HepG2 (cell line): ENCODE results near the gene GATAD2B. TPM values are rescaled to one million over a fixed set of nuclear protein-coding genes. Genes with fewer than 3 reads are reported as not detected.

ENCODE experiments used
- HOXD1 ChIP-seq: sonication (generic); formaldehyde crosslinking; IDR thresholded peaks from 2 replicates; pipeline ENCODE4 v1.5.0; 2020; ENCODE audit warnings: missing genetic modification reagents
- KLF12 ChIP-seq: sonication (generic); formaldehyde crosslinking; IDR thresholded peaks from 2 replicates; pipeline ENCODE4 v1.4.0; 2020; ENCODE audit warnings: missing genetic modification reagents, borderline replicate concordance
- KLF16 ChIP-seq, 2 experiments: sonication (generic) in 1 of 2; formaldehyde crosslinking in 1 of 2; IDR thresholded peaks; 2 replicates each; pipeline versions ENCODE4 v1.6.1 to v1.8.0; 2016 to 2023; ENCODE audit warnings: missing genetic modification reagents in 2 of 2, missing compliant biosample characterization in 1 of 2
- NFKBIZ ChIP-seq: IDR thresholded peaks from 2 replicates; pipeline ENCODE4 v1.6.1; 2018; ENCODE audit warnings: missing genetic modification reagents, missing compliant biosample characterization
- PCBP2 ChIP-seq: fragments of 200-400 bp; formaldehyde crosslinking; optimal IDR thresholded peaks from 2 replicates; pipeline ENCODE3; 2018; ENCODE audit warnings: low read length, low read depth; ENCODE audit not compliant: poor library complexity, severe bottlenecking
- RARA ChIP-seq: IDR thresholded peaks from 2 replicates; pipeline ENCODE4 v1.6.1; 2016; ENCODE audit warnings: missing genetic modification reagents, missing compliant biosample characterization
- SP4 ChIP-seq: sonication (generic); formaldehyde crosslinking; IDR thresholded peaks from 2 replicates; pipeline ENCODE4 v1.8.1; 2023; ENCODE audit warnings: mild to moderate bottlenecking, missing genetic modification reagents
- TGIF2 ChIP-seq: IDR thresholded peaks from 2 replicates; pipeline ENCODE4 v1.6.1; 2016; ENCODE audit warnings: control low read depth, missing compliant biosample characterization
- THAP8 ChIP-seq: sonication (generic); formaldehyde crosslinking; IDR thresholded peaks from 2 replicates; pipeline ENCODE4 v1.5.1; 2020; ENCODE audit warnings: missing genetic modification reagents, mild to moderate bottlenecking, borderline replicate concordance
- ZBTB21 ChIP-seq: sonication (generic); formaldehyde crosslinking; IDR thresholded peaks from 2 replicates; pipeline ENCODE4 v1.4.0; 2020; ENCODE audit warnings: missing genetic modification reagents
- ZBTB7B ChIP-seq: sonication (generic); formaldehyde crosslinking; IDR thresholded peaks from 2 replicates; pipeline ENCODE4 v1.4.0; 2020; ENCODE audit warnings: missing genetic modification reagents
- ZNF276 ChIP-seq: sonication (generic); formaldehyde crosslinking; IDR thresholded peaks from 2 replicates; pipeline ENCODE4 v1.4.0; 2020; ENCODE audit warnings: mild to moderate bottlenecking, low read depth, missing genetic modification reagents
- ZNF333 ChIP-seq: sonication (generic); formaldehyde crosslinking; IDR thresholded peaks from 2 replicates; pipeline ENCODE4 v1.4.0; 2020; ENCODE audit warnings: mild to moderate bottlenecking, missing genetic modification reagents, borderline replicate concordance
- ZNF432 ChIP-seq: sonication (generic); formaldehyde crosslinking; IDR thresholded peaks from 2 replicates; pipeline ENCODE4 v1.5.0; 2020; ENCODE audit warnings: missing genetic modification reagents, mild to moderate bottlenecking, borderline replicate concordance
- ZNF562 ChIP-seq: sonication (generic); formaldehyde crosslinking; IDR thresholded peaks from 2 replicates; pipeline ENCODE4 v1.8.0; 2022; ENCODE audit warnings: missing genetic modification reagents, borderline replicate concordance
- ZNF567 ChIP-seq: sonication (generic); formaldehyde crosslinking; IDR thresholded peaks from 2 replicates; pipeline ENCODE4 v1.8.1; 2023; ENCODE audit warnings: mild to moderate bottlenecking, missing genetic modification reagents, borderline replicate concordance
- ZNF574 ChIP-seq: sonication (generic); formaldehyde crosslinking; IDR thresholded peaks from 2 replicates; pipeline ENCODE4 v1.4.0; 2020; ENCODE audit warnings: missing genetic modification reagents
- ZNF720 ChIP-seq: sonication (generic); formaldehyde crosslinking; IDR thresholded peaks from 2 replicates; pipeline ENCODE4 v1.4.0; 2020; ENCODE audit warnings: missing genetic modification reagents
- ZNF768 ChIP-seq: sonication (generic); formaldehyde crosslinking; IDR thresholded peaks from 2 replicates; pipeline ENCODE4 v1.4.0; 2020; ENCODE audit warnings: missing genetic modification reagents
- ZNF792 ChIP-seq: IDR thresholded peaks from 2 replicates; pipeline ENCODE4 v1.6.1; 2016
- polyA plus RNA-seq, 8 experiments: library from polyadenylated mRNA; depleted of rRNA in 3 of 8; stranded (reverse) in 7 of 8; unstranded in 1 of 8; fragments of >200 nt; fragmentation: Illumina TruSeq in 4 of 8; extraction: Trizol in 4 of 8; gene quantifications; 2 replicates each; pipeline versions ENCODE4 v1.2.1 to v1.2.3, GENCODE V29; 2011 to 2016; ENCODE audit warnings: low read depth in 4 of 8, missing spikeins in 1 of 8, mixed read lengths in 1 of 8; ENCODE audit not compliant: insufficient read depth in 1 of 8
- total RNA-seq, 5 experiments: library from RNA; depleted of rRNA; stranded (reverse); fragments of >200 nt; fragmentation: Illumina TruSeq; extraction: Trizol; gene quantifications; 2 replicates each; pipeline ENCODE4 v1.2.3, GENCODE V29; 2016; ENCODE audit warnings: low read depth in 1 of 5
- TF ChIP-seq, protein P1 (sequence below): sonication (generic); formaldehyde crosslinking; IDR thresholded peaks from 2 replicates; pipeline ENCODE4 v1.4.0; 2020; ENCODE audit warnings: missing genetic modification reagents
- TF ChIP-seq, protein P2 (sequence below): IDR thresholded peaks from 2 replicates; pipeline ENCODE4 v1.6.1; 2016; ENCODE audit warnings: missing compliant biosample characterization, missing genetic modification reagents, borderline replicate concordance

GATAD2B gene
- total and polyA plus RNA-seq, 2 of the 13 experiments (the other 11 are each of a cell fraction or from before 2014, with no cell fraction given): 3.2 to 5.2 TPM

- TF ChIP-seq ZBTB21 (CRISPR knock-in tag) (0 out of 2 replicates have a peak, but pooled peaks have one; percentile 18), ZNF562 (no peak), SP4 (CRISPR knock-in tag) (peak; percentile 27; the same call in 1 of the 2 replicates), ZBTB7B (CRISPR knock-in tag) (peak; percentile 72), TGIF2 (CRISPR knock-in tag) (0 out of 2 replicates have a peak, but pooled peaks have one; percentile 28), KLF12 (CRISPR knock-in tag) (no peak), ZNF276 (CRISPR knock-in tag) (no peak), NFKBIZ (CRISPR knock-in tag) (no peak), ZNF432 (no peak), ZNF567 (CRISPR knock-in tag) (peak; percentile 82; the same call in 1 of the 2 replicates), ZNF574 (CRISPR knock-in tag) (peak; percentile 76), ZNF333 (CRISPR knock-in tag) (no peak), PCBP2 (no peak), THAP8 (CRISPR knock-in tag) (no peak), RARA (CRISPR knock-in tag) (peak; percentile 42; the same call in 1 of the 2 replicates), ZNF720 (no peak), KLF16 (CRISPR knock-in tag; IDR thresholded peaks at IDR 0.05) (no peak), HOXD1 (CRISPR knock-in tag) (no peak), ZNF792 (CRISPR knock-in tag) (peak; percentile 49; the same call in 1 of the 2 replicates), ZNF768 (no peak)
- TF ChIP-seq, protein P1, sequence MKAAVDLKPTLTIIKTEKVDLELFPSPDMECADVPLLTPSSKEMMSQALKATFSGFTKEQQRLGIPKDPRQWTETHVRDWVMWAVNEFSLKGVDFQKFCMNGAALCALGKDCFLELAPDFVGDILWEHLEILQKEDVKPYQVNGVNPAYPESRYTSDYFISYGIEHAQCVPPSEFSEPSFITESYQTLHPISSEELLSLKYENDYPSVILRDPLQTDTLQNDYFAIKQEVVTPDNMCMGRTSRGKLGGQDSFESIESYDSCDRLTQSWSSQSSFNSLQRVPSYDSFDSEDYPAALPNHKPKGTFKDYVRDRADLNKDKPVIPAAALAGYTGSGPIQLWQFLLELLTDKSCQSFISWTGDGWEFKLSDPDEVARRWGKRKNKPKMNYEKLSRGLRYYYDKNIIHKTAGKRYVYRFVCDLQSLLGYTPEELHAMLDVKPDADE (CRISPR knock-in tag): no peak
- TF ChIP-seq, protein P2, sequence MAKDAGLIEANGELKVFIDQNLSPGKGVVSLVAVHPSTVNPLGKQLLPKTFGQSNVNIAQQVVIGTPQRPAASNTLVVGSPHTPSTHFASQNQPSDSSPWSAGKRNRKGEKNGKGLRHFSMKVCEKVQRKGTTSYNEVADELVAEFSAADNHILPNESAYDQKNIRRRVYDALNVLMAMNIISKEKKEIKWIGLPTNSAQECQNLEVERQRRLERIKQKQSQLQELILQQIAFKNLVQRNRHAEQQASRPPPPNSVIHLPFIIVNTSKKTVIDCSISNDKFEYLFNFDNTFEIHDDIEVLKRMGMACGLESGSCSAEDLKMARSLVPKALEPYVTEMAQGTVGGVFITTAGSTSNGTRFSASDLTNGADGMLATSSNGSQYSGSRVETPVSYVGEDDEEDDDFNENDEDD (CRISPR knock-in tag): no peak
Observed at GRCh38 chr1:153953859-153954365, 31.1 kb upstream of the GATAD2B start (continued).
